Liver (tissue), 3 donors: ENCODE results near the gene NBEAL2.

Source experiments
- ATF3 ChIP-seq: IDR thresholded peaks from 2 replicates; pipeline ENCODE4 v1.6.1; 2016; ENCODE audit warnings: antibody characterized with exemption
- CTCF ChIP-seq: fragments of 150-350 bp; IDR thresholded peaks from 2 replicates; pipeline ENCODE4 v1.5.1; 2017; ENCODE audit warnings: improper control_type of control experiment, low read depth, low read length; ENCODE audit not compliant: missing input control
- EGR1 ChIP-seq, 2 donors: IDR thresholded peaks; 2 replicates each; pipeline ENCODE4 v1.6.1; 2016 to 2018; ENCODE audit warnings: antibody characterized with exemption in 2 of 2, low read depth in 2 of 2
- GABPA ChIP-seq, 2 donors: IDR thresholded peaks in 1 of 2; conservative IDR thresholded peaks in 1 of 2; 2 replicates each; pipeline ENCODE4 v1.6.1; 2016; ENCODE audit warnings: antibody characterized with exemption in 2 of 2, mild to moderate bottlenecking in 1 of 2, moderate library complexity in 1 of 2
- JUND ChIP-seq, 2 donors: IDR thresholded peaks; 2 replicates each; pipeline ENCODE4 v1.6.1; 2016; ENCODE audit warnings: antibody characterized with exemption in 2 of 2
- REST ChIP-seq: IDR thresholded peaks from 2 replicates; pipeline ENCODE4 v1.6.1; 2016; ENCODE audit warnings: antibody characterized with exemption, mild to moderate bottlenecking
- TAF1 ChIP-seq: conservative IDR thresholded peaks from 2 replicates; pipeline ENCODE4 v1.6.1; 2016; ENCODE audit warnings: antibody characterized with exemption, mild to moderate bottlenecking
- donor health status: healthy.
- donor health status: healthy.

- TF ChIP-seq CTCF: no peak
- no peak for TF ChIP-seq EGR1 (IDR thresholded peaks at IDR 0.05; ENCODE audit: low read depth in 2 of 2)
- no peak for TF ChIP-seq TAF1
- no peak for TF ChIP-seq ATF3
- TF ChIP-seq JUND (IDR thresholded peaks at IDR 0.05): no peak
- no peak for TF ChIP-seq GABPA (IDR thresholded peaks at IDR 0.05 in 1 of 2, conservative IDR thresholded peaks at IDR 0.05 in 1 of 2)
- TF ChIP-seq REST: no peak
Observed at GRCh38 chr3:46932455-46933225, 46.8 kb upstream of the NBEAL2 start.
